ENCODE data around the gene STON1.

Gene STON1

GRCh38 chr2:48626047-48626446 is 96.1 kb downstream of the STON1 start:
- FAIRE-seq, result no peak

- no peak for FAIRE-seq
Measured at GRCh38 chr2:48633143-48633542, 103.2 kb downstream of the STON1 start.

GRCh38 chr2:48635786-48636185 is 105.8 kb downstream of the STON1 start:
- FAIRE-seq, result no peak

DNA sequence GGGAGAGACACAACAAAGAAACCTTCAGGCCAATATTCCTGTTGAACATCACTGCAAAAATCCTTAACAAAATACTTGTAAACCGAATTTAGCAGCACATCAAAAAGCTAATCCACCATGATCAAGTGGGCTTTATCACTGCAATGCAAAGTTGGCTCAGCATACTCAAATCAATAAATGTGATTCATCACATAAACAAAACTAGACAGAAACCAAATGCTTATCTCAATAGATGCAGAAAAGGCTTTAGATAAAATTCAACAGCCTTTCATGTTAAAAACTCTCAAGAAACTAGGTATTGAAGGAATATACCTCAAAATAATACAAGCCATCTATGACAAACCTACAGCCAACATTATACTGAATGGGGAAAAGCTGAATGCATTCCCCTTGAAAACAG is 108.3 kb downstream of the STON1 start:
- no peak for FAIRE-seq

Data from islet of Langerhans (tissue), 1 donor.